WTC11 (cell line): ENCODE data around the gene THEM5. TPM values are rescaled to one million over a fixed set of nuclear protein-coding genes. Genes with fewer than 3 reads are reported as not detected.

ENCODE experiments used
- ATAC-seq: fragments of 200-7000 bp; cut with Tn5 transposase; 2 replicates; pipeline ENCODE4 v1.10.0; 2021; ENCODE audit warnings: mild to moderate bottlenecking, moderate library complexity
- CTCF ChIA-PET: fragments of 300-600 bp; sonication (Branson Sonifier 250); formaldehyde crosslinking; loops from one replicate; lab custom pipeline; 2021; ENCODE audit warnings: antibody characterized with exemption; lab: Charles Lee
- POLR2A ChIA-PET: fragments of 350-600 bp; sonication (Branson Sonifier 250); formaldehyde crosslinking; loops from one replicate; lab custom pipeline; 2021; ENCODE audit warnings: antibody characterized with exemption; lab: Charles Lee
- DNase-seq: peaks from one replicate; pipeline ENCODE4 v3.0.0; 2021; ENCODE audit warnings: low spot score
- H3K27ac Mint-ChIP-seq: 2 replicates; pipeline ENCODE4 v1.8.0; 2021; ENCODE audit warnings: mixed read lengths
- H3K27me3 Mint-ChIP-seq: 2 replicates; pipeline ENCODE4 v1.8.0; 2021; ENCODE audit warnings: low read depth, mild to moderate bottlenecking, moderate library complexity, mixed read lengths
- H3K36me3 Mint-ChIP-seq: 2 replicates; pipeline ENCODE4 v1.8.0; 2021; ENCODE audit warnings: mixed read lengths
- H3K4me1 Mint-ChIP-seq: 2 replicates; pipeline ENCODE4 v1.8.0; 2022; ENCODE audit warnings: mixed read lengths
- H3K4me3 Mint-ChIP-seq: 2 replicates; pipeline ENCODE4 v1.8.0; 2021; ENCODE audit warnings: mild to moderate bottlenecking, moderate library complexity, mixed read lengths
- H3K9me3 Mint-ChIP-seq: 2 replicates; pipeline ENCODE4 v1.8.0; 2021; ENCODE audit warnings: mixed read lengths
- ELF4 ChIP-seq: sonication (generic); formaldehyde crosslinking; IDR thresholded peaks from 2 replicates; pipeline ENCODE4 v1.8.1; 2022; ENCODE audit warnings: low read depth, mild to moderate bottlenecking, moderate library complexity, missing genetic modification reagents
- ESRRA ChIP-seq: sonication (generic); formaldehyde crosslinking; IDR thresholded peaks from 2 replicates; pipeline ENCODE4 v1.8.1; 2022; ENCODE audit warnings: mild to moderate bottlenecking, missing genetic modification reagents, borderline replicate concordance
- FOXJ3 ChIP-seq: sonication (generic); formaldehyde crosslinking; IDR thresholded peaks from 2 replicates; pipeline ENCODE4 v1.9.0; 2021; ENCODE audit warnings: missing genetic modification reagents, mild to moderate bottlenecking, borderline replicate concordance
- HMGA2 ChIP-seq: fragments of 250-450 bp; sonication (Bioruptor Pico); IDR thresholded peaks from 2 replicates; pipeline ENCODE4 v1.4.0; 2021; ENCODE audit warnings: mild to moderate bottlenecking, moderate library complexity
- JAZF1 ChIP-seq: fragments of 250-450 bp; sonication (Bioruptor Pico); IDR thresholded peaks from 2 replicates; pipeline ENCODE4 v1.9.0; 2021; ENCODE audit warnings: moderate library complexity, mild to moderate bottlenecking, inconsistent platforms
- NR3C1 ChIP-seq: sonication (generic); formaldehyde crosslinking; conservative IDR thresholded peaks from 2 replicates; pipeline ENCODE4 v1.8.1; 2023; ENCODE audit warnings: low read depth, mild to moderate bottlenecking, missing genetic modification reagents
- OVOL2 ChIP-seq: fragments of 250-450 bp; sonication (Bioruptor Pico); IDR thresholded peaks from 2 replicates; pipeline ENCODE4 v1.9.0; 2021; ENCODE audit warnings: mild to moderate bottlenecking, borderline replicate concordance
- RORB ChIP-seq: fragments of 250-450 bp; sonication (Bioruptor Pico); IDR thresholded peaks from 2 replicates; pipeline ENCODE4 v1.9.0; 2021; ENCODE audit warnings: mild to moderate bottlenecking
- ZNF138 ChIP-seq: sonication (generic); formaldehyde crosslinking; conservative IDR thresholded peaks from 2 replicates; pipeline ENCODE4 v1.8.1; 2022; ENCODE audit warnings: mild to moderate bottlenecking, moderate library complexity, missing genetic modification reagents
- total RNA-seq: library from RNA; stranded (reverse); gene quantifications from 3 replicates; pipeline ENCODE4 v1.2.3, GENCODE V29; 2021
- TF ChIP-seq, protein P1 (sequence below): sonication (generic); formaldehyde crosslinking; IDR thresholded peaks from 2 replicates; pipeline ENCODE4 v1.8.1; 2023; ENCODE audit warnings: mild to moderate bottlenecking, moderate library complexity, missing genetic modification reagents
- TF ChIP-seq, protein P2 (sequence below): fragments of 250-450 bp; sonication (Bioruptor Pico); IDR thresholded peaks from 2 replicates; pipeline ENCODE4 v1.9.0; 2021; ENCODE audit warnings: mild to moderate bottlenecking
- TF ChIP-seq, protein P3 (sequence below): fragments of 250-450 bp; sonication (Bioruptor Pico); IDR thresholded peaks from 2 replicates; pipeline ENCODE4 v1.9.0; 2021; ENCODE audit warnings: mild to moderate bottlenecking, borderline replicate concordance
- TF ChIP-seq, protein P4 (sequence below): fragments of 250-450 bp; sonication (Bioruptor Pico); IDR thresholded peaks from 2 replicates; pipeline ENCODE4 v1.9.0; 2021; ENCODE audit warnings: mild to moderate bottlenecking
- TF ChIP-seq, protein P5 (sequence below): sonication (generic); formaldehyde crosslinking; IDR thresholded peaks from 2 replicates; pipeline ENCODE4 v1.8.0; 2022; ENCODE audit warnings: mild to moderate bottlenecking, missing genetic modification reagents
- TF ChIP-seq, protein P6 (sequence below): sonication (generic); formaldehyde crosslinking; IDR thresholded peaks from 2 replicates; pipeline ENCODE4 v1.8.1; 2023; ENCODE audit warnings: mild to moderate bottlenecking, missing genetic modification reagents, moderate library complexity

THEM5 gene
- total RNA-seq, 1 experiment from 2014 or later, result not detected

DNA sequence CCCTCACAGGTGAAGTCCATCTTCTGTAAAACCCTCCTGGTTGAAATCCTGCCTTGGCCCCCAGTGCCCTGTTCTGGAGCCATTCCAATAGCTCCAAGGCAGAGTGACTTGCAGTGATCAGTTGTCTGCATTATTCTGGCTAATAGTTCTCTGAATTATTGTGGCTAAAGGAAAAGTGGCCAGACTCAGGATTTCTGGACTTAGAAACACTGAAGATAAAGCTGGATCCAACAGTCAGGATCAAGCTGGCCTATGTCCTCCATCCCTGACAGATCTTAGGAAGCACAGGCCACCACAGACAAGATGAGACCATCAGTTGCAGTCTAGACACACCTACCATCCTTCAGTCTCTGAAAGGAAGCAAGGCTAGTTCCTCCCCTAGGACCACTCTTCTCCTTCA lies 13.1 kb downstream of the THEM5 start:
- no peak for DNase-seq
- Mint-ChIP-seq H3K36me3 (peaks cover 3% of the 10 kb centered on the region), H3K9me3 (no peaks in the 10 kb centered on the region), H3K4me3 (peak overlapping the region; percentile 88), H3K4me1 (peaks cover 29% of the 10 kb centered on the region), H3K27ac (no peak overlapping the region), H3K27me3 (peaks cover 36% of the 10 kb centered on the region)
- ChIA-PET POLR2A (interaction anchor here (0.6 to 2.1 kb wide), 7 partner anchors 20 to 329 kb away, joined by 3 to 7 read pairs (median 4); partner anchors contain the start of genes CGN, S100A11 and SNX27), CTCF (interaction anchor here (0.5 to 2.1 kb wide), 13 partner anchors 10 to 247 kb away, joined by 3 to 17 read pairs (median 4); partner anchors contain the start of genes THEM4 and THEM5)
- TF ChIP-seq JAZF1 (CRISPR knock-in tag), result no peak
- no peak for TF ChIP-seq RORB (CRISPR knock-in tag)
- TF ChIP-seq ELF4 (CRISPR knock-in tag), result no peak
- TF ChIP-seq ESRRA (CRISPR knock-in tag), result no peak
- no peak for TF ChIP-seq HMGA2 (CRISPR knock-in tag)
- TF ChIP-seq, protein P1, sequence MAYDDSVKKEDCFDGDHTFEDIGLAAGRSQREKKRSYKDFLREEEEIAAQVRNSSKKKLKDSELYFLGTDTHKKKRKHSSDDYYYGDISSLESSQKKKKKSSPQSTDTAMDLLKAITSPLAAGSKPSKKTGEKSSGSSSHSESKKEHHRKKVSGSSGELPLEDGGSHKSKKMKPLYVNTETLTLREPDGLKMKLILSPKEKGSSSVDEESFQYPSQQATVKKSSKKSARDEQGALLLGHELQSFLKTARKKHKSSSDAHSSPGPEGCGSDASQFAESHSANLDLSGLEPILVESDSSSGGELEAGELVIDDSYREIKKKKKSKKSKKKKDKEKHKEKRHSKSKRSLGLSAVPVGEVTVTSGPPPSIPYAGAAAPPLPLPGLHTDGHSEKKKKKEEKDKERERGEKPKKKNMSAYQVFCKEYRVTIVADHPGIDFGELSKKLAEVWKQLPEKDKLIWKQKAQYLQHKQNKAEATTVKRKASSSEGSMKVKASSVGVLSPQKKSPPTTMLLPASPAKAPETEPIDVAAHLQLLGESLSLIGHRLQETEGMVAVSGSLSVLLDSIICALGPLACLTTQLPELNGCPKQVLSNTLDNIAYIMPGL (CRISPR knock-in tag), result no peak
- TF ChIP-seq, protein P2, sequence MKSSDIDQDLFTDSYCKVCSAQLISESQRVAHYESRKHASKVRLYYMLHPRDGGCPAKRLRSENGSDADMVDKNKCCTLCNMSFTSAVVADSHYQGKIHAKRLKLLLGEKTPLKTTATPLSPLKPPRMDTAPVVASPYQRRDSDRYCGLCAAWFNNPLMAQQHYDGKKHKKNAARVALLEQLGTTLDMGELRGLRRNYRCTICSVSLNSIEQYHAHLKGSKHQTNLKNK (CRISPR knock-in tag), result no peak
- TF ChIP-seq, protein P3, sequence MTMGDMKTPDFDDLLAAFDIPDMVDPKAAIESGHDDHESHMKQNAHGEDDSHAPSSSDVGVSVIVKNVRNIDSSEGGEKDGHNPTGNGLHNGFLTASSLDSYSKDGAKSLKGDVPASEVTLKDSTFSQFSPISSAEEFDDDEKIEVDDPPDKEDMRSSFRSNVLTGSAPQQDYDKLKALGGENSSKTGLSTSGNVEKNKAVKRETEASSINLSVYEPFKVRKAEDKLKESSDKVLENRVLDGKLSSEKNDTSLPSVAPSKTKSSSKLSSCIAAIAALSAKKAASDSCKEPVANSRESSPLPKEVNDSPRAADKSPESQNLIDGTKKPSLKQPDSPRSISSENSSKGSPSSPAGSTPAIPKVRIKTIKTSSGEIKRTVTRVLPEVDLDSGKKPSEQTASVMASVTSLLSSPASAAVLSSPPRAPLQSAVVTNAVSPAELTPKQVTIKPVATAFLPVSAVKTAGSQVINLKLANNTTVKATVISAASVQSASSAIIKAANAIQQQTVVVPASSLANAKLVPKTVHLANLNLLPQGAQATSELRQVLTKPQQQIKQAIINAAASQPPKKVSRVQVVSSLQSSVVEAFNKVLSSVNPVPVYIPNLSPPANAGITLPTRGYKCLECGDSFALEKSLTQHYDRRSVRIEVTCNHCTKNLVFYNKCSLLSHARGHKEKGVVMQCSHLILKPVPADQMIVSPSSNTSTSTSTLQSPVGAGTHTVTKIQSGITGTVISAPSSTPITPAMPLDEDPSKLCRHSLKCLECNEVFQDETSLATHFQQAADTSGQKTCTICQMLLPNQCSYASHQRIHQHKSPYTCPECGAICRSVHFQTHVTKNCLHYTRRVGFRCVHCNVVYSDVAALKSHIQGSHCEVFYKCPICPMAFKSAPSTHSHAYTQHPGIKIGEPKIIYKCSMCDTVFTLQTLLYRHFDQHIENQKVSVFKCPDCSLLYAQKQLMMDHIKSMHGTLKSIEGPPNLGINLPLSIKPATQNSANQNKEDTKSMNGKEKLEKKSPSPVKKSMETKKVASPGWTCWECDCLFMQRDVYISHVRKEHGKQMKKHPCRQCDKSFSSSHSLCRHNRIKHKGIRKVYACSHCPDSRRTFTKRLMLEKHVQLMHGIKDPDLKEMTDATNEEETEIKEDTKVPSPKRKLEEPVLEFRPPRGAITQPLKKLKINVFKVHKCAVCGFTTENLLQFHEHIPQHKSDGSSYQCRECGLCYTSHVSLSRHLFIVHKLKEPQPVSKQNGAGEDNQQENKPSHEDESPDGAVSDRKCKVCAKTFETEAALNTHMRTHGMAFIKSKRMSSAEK, result no peak
- TF ChIP-seq, protein P4, sequence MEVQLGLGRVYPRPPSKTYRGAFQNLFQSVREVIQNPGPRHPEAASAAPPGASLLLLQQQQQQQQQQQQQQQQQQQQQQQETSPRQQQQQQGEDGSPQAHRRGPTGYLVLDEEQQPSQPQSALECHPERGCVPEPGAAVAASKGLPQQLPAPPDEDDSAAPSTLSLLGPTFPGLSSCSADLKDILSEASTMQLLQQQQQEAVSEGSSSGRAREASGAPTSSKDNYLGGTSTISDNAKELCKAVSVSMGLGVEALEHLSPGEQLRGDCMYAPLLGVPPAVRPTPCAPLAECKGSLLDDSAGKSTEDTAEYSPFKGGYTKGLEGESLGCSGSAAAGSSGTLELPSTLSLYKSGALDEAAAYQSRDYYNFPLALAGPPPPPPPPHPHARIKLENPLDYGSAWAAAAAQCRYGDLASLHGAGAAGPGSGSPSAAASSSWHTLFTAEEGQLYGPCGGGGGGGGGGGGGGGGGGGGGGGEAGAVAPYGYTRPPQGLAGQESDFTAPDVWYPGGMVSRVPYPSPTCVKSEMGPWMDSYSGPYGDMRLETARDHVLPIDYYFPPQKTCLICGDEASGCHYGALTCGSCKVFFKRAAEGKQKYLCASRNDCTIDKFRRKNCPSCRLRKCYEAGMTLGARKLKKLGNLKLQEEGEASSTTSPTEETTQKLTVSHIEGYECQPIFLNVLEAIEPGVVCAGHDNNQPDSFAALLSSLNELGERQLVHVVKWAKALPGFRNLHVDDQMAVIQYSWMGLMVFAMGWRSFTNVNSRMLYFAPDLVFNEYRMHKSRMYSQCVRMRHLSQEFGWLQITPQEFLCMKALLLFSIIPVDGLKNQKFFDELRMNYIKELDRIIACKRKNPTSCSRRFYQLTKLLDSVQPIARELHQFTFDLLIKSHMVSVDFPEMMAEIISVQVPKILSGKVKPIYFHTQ (CRISPR knock-in tag), result no peak
- TF ChIP-seq FOXJ3 (CRISPR knock-in tag), result no peak
- no peak for TF ChIP-seq NR3C1 (CRISPR knock-in tag)
- no peak for TF ChIP-seq OVOL2 (CRISPR knock-in tag)
- TF ChIP-seq ZNF138 (CRISPR knock-in tag), result no peak
- TF ChIP-seq, protein P5, sequence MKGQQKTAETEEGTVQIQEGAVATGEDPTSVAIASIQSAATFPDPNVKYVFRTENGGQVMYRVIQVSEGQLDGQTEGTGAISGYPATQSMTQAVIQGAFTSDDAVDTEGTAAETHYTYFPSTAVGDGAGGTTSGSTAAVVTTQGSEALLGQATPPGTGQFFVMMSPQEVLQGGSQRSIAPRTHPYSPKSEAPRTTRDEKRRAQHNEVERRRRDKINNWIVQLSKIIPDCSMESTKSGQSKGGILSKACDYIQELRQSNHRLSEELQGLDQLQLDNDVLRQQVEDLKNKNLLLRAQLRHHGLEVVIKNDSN (CRISPR knock-in tag), result no peak
- TF ChIP-seq, protein P6, sequence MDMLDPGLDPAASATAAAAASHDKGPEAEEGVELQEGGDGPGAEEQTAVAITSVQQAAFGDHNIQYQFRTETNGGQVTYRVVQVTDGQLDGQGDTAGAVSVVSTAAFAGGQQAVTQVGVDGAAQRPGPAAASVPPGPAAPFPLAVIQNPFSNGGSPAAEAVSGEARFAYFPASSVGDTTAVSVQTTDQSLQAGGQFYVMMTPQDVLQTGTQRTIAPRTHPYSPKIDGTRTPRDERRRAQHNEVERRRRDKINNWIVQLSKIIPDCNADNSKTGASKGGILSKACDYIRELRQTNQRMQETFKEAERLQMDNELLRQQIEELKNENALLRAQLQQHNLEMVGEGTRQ, result no peak
- no peak for ATAC-seq
